Left hindlimb (tissue), 1 donor: ENCODE data around the gene PRKAR1A.
"Not testable (repeated sequence)": the region's sequence is repeated elsewhere in the genome, so short reads cannot be mapped to it uniquely, and the experiment has no call there.

Experiments
- DNase-seq: peaks from one replicate; pipeline ENCODE4 v3.0.0-alpha.2; 2018

Gene PRKAR1A

DNA sequence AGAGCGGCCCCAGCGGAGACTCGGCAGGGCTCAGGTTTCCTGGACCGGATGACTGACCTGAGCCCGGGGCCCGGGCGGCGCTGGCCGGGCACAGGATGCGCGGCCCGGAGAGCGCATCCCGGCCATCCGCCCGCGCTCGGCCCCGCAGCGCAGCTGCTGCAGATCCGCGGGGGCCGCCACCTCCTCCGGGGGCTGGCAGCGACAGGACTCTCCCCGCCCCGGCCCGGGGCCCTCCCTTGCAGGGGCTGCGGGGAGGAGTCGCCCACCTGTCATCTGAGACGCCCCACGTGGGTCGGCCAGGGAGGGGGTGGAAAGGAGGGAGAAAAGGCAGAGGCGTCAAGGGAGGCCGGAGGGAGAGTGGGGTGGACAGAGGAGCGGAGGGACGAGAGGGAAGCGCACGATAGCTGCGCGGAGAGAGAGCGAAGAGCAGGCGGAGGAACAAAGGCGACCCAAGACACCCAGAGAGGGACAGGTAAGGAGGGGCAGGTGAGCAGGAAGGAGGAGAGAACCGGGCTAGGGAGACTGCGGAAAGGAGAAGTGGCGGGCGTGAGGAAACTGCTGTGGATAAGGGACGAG lies 471 bp upstream of the PRKAR1A start:
- DNase-seq, result peak; percentile 93

DNA sequence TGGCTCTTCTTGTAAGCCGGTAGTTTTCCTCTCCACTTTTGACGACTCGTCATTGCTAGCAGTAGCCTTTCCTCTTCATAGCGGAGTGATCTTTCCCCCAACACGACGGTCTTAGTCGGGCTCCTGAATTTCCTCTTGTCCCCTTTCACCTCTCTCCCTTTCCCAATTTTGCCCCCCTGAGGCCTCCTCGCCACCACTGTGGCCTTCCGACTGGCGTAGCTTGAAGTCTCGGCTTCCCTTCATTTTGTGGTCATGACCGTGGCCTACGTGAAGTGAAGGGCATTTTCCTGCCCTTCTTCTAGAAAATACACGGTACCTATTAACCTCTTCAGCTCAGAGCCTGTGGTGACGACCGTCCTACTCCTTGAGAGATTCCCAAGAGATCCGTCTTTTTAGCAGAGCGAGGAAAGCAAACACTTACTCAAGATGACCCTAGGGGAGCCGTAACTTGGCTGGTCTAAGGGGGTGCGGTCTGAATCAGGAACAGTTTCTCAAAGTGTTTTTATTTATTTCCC lies 787 bp downstream of the PRKAR1A start:
- peak; percentile 66 for DNase-seq

DNA sequence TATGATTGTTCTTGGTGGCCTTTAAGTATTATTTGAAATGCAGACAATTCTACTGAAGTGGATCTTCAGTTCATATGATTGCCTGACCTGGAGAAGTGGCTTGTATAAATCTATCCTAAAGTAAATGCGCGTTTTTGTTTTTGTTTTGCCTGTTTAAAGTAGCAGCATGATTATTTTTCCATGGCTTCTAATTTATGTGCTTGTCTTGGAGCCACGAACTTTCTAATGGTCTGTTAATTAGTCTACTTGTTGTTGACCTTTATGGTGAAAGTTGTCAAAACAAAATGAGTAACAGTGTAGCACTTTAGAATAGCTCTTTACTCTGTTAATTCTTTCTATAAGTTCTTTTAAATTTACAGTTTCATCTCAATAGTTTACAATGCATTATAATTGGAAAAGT lies 1.7 kb downstream of the PRKAR1A start:
- DNase-seq, result no peak

DNA sequence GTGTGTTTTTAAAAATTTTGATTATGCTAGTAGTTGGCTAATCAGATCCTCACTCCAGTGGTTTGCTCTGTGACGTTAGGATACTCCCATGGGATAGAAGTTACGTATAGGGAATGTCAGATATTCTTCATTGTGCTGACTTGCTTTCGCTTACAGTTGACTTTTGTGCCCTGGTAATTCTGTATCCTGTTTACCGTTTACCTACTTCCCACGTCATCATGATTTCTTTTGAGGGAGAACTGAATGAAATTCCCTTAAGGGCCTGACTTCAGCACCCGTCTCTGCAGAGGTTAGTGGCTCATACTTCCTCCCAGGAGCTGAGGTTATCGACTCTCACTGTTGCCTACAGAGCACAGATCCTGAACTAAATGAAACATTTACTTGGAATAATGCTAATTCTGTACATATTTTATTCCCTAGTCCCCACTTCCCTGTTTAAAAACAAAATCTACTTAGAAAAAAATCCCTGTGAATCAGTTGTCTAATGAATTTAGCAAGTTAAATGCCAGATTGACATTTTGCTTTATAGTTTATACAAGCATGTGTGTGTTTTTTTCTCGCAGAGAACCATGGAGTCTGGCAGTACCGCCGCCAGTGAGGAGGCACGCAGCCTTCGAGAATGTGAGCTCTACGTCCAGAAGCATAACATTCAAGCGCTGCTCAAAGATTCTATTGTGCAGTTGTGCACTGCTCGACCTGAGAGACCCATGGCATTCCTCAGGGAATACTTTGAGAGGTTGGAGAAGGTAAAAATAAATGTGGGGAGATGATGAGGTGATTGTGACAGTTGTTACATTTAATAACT lies 2.8 kb downstream of the PRKAR1A start:
- DNase-seq, result no peak

DNA sequence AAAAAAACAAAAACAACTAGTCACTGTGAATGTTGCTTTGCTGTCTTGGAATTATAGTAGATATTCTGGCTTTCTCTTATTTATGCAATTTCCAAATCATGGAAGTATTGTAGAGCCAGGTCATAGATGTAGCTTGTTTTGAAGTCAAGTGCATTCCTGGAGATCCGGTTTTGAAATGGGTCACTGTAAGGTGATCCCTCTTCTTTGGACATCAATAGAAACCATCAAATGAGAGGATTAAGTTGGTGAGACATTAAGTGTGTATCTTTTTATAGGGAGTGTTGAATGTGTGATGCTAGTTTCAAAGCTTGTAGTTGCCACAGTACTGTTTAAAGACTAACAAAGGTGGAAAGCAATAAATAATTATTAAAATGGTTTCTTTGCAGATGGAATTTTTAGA lies 4.5 kb downstream of the PRKAR1A start:
- DNase-seq, result no peak

DNA sequence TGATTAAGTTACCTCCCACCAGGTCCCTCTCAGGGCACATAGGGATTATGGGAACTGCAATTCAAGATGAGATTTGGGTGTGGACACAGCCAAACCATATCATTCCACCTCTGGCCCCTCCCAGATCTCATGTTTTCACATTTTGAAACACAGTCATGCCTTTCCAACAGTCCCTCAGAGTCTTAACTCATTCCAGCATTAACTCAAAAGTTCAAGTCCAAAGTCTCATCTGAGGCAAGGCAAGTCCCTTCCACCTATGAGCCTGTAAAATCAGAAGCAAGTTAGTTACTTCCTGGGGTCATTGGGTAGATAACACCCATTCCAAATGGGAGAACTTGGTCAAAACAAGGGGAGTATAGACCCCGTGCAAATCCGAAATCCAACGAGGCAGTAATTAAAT lies 5.4 kb downstream of the PRKAR1A start:
- not testable (repeated sequence) for DNase-seq

DNA sequence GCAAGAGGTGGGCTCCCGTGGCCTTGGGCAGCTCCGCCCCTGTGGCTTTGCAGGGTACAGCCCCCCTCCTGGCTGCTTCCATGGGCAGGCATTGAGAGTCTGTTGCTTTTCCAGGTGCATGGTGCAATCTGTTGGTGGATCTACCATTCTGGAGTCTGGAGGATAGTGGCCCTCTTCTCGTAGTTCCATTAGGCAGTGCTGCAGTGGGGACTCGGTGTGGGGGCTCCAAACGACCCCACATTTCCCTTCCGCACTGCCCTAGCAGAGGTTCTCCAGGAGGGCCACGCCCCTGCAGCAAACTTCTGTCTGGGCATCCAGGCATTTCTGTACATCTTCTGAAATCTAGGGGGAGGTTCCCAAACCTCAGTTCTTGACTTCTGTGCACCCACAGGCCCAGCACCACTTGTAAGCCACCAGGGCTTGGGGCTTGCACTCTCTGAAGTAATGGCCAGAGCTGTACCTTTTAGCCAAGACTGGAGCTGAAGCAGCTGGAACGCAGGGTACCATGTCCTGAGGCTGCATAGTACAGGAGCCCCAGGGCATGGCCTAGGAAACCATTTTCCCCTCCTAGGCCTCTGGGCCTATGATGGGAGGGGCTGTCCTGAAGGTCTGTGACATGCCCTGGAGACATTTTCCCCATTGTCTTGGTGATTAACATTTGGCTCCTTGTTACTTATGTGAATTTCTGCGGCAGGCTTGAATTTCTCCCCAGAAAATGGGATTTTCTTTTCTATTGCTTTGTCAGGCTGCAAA lies 6.0 kb downstream of the PRKAR1A start:
- no peak for DNase-seq

DNA sequence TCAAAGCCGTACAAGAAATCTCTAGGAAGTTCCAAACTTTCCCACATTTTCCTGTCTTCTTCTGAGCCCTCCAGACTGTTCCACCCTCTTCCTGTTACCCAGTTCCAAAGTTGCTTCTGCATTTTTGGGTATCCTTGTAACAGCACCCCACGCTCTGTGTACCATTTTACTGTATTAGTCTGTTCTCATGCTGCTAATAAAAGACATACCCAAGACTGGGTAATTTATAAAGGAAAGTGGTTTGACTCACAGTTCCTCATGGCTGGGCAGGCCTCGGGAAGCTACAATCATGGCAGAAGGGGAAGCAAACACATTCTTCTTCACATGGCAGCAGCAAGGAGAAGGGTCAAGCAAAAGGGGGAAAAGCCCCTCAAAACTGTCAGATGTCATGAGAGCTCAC lies 6.8 kb downstream of the PRKAR1A start:
- not testable (repeated sequence) for DNase-seq

DNA sequence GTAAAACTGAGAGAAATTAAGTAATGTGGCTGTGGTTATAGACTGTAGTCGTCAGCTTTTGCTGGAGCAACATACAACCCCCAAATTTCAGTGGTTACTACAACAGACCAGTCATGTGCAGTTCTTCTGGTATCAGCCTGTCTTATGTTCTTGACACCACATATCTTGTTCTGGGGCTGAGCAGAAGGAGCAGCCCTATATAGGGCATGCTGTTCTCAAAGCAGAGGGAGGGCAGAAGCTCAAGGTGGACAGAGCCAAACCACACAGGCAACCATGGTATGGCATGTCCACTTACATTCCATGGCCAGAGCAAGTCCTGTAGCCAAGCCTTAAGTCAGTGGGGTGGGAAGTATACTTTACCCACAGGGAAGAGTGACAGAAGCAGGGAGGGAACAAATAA lies 7.7 kb downstream of the PRKAR1A start:
- no peak for DNase-seq

DNA sequence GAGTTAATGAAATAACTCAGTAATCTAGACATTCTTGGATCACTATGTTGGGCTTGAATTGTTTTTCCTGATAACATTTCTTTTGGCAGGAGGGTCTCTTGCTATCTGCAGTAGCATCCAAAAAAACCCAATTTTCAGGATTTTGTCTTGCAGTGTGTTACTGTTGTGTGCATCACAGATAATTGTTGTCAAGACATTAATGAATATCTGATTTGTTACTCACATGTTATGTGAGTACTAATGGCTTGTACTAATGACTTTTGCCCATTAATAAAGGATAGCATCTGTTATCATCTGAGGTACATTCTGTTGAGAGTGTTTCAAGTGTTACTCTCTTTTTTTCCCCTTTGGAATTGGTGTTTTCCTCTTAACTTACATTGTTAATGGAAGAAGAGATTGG lies 10.0 kb downstream of the PRKAR1A start:
- DNase-seq, result no peak

DNA sequence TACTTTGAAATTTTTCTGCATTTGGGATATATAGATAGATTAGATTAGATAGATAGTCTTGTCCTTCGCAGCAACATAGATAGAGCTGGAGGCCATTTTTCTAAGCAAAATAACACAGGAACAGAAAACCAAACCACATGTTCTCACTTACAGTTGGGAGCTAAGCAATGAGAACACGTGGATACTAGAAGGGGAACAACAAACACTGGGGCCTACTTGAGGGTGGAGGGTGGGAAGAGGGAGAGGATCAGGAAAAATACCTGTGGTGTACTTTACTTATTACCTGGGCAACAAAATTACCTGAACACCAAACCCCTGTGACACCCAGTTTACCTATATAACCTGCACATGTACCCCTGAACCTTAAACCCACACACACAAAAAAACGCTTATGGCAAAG lies 14.3 kb downstream of the PRKAR1A start:
- no peak for DNase-seq

DNA sequence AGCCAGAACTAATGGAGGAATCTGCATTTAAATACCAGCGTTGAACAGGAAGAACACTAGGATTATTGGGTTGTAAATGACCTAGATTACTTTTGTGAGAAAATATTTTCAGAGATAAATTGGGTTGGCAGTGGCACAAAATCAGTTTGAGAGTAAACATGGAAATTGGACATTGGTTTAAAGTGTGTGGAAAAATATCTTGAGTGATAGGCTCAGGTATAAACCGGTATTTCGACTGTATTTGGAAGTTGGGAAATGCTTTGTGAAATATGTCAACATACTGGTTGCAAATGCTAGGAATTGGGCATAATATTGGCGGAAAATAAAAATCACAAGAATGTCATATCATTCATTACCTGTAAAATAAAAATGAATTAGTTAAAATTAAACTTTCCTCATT lies 15.1 kb downstream of the PRKAR1A start:
- no peak for DNase-seq

DNA sequence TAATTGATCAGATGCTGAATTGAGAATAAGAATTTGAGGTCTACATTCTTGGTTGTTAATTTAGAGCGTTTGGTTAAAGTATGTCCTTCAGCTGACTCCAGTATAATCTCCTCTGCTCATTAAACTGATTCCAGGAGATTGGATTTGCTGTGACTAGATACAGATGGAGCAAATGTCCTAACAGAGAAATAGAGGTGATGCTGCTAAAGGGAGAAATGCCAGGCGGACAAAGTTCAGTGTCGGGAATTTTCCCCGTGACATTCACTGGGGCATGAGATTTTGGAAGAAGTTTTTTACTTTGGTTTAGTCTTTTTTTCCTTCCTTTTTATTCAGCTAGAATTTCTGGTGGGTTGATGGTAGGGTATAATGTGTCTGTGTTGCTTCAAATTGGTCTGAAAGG lies 19.0 kb downstream of the PRKAR1A start:
- no peak for DNase-seq

DNA sequence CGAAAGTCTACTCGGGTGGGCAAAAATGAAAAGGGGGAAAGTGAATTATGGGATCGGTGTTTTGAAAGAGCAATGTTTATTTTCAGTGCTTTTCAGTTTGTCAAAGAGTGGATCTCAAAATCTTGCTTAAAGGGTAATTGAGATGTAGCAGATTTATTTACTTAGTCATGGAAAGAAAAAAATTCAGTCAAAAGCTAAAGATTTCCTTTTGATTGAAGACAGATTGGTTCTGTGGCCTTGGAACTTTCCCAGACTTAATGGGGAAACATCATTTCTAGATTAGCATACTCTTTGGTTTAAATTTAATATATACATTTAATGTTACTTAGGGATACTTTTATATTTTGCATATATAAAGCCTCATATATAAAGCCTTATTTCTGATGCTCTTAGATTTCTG lies 20.6 kb downstream of the PRKAR1A start:
- DNase-seq, result no peak

DNA sequence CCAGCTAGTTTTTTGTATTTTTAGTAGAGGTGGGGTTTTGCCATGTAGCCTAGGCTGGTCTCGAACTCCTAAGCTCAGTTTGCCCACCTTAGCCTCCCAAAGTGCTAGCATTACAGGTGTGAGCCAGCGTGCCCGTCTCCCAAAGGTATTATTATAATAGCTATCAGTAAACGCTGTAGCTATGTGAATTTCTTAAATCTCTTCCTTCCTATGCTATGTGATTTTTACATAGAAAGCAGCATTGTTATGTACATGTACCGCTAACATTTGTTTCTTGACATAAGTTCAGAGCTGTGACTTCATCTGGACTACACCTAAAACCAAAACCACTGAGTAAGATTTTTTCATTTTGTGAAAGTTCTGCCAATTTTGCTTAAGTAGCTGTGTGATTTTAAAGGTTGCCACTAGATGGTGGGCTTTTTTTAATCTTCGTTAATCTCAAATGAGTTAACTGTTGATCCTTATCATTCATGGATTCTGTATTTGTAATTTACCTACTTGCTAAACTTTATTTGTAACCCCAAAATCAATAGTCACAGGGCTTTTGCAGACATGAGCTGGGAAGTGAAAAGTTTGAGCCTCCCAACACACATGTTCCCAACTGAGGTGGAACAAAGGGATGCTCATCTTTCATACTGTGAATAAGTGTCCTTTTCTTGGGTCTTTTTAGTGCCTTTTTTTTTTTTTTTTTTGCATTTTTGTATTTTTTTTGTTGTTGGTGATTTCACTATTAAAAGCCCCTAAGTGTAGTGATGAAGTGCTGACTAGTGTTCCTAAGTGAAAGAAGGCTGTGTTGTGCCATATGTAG lies 21.9 kb downstream of the PRKAR1A start:
- no peak for DNase-seq

DNA sequence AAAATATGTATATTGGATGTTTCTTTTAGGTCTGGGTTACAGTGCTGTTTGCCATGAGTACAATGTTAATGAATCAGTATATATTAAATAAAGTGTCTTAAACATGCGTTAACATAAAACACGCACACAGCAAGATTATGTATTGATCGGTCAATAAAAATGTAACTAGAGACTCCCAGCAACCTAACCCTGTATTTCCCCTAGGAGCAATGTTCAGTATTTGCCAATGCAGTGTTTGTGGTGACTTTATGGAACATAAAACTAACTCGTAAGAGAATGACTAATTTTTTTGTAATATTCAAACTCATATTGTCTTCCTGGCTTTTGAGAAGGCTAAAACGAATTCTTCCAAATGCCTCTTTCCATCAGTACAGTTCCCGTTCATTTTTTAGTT lies 22.5 kb downstream of the PRKAR1A start:
- no peak for DNase-seq

DNA sequence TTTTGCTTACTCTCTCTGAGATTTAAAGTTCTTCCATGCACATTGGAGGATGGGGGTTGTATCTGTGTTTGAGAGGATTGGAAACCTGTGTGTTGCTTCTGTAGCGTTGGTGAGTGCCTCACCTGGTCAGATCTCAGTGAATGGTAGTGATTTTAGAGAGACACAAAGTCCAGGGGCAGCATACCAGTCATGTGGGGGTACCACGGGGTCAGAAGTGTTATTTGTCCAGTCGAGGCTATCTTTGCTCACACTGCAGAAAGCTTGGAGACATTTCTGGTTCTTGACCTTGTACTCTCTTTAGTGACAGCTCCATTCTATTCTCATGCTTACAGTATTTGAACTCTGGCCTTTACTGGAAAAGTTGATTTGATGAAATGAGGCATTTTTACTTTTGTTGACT lies 23.7 kb downstream of the PRKAR1A start:
- DNase-seq, result no peak

DNA sequence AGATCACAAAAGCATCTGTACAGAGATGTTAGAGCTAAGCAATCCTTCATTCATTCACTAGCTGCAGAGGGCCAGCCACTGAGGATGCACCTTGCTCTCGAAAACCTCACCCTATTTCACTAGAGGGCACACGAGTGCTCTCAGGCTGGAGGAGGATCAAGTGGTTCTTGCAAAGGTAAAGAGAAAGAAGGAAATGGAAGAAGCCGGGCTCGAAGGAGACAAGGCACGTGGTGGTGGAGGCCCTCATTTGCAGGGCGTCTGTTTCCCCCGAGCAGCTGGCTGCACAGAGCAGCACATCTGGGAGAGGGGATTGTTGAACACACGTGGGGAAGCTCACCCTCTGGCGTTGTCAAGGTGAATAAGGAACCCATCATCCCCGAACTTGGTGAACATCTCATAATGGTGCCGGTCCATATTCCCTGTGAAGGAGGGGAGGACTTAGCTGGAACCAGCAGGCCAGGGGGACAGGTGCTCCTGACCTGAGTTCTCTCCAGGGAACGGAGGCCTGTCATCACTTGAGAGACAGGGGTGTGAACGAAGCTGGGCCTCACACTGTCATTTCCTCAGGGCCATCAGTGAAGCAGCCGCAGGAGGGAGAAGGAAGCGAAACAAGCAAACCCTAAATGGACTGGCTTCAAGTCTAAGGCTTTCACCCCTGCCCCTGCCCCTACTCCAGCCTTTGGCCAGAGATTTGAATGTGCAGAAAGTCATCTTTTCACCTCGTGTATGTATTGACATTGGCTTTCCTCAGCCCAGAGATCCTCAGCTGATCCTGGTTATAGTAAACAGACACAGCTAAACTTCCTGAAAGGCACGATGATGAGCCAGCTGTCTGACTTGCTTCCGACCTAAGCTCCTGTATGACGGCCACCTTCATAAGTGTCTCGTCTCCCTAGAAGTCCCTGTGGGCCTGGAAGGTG lies 27.6 kb downstream of the PRKAR1A start:
- DNase-seq, result no peak

DNA sequence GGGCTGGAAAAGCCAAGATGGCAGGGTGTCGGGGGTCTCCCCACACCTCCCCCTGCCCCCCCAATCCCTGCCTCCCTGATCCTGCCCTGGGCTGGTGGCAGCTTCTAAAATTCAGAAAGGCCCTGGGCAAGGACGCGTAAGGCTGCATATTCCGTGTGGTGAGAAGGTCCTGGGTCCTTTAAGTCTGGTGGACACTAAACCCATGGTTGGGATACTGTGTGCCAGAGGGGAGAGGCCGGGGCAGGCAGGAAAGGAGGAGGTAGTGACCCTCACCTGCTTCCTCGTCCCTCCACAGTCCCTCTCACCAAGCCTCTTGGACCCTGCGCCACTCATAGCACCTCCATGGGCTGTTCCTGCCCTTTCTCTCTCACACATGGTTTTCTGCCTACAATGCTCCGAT lies 28.8 kb downstream of the PRKAR1A start:
- DNase-seq, result no peak

DNA sequence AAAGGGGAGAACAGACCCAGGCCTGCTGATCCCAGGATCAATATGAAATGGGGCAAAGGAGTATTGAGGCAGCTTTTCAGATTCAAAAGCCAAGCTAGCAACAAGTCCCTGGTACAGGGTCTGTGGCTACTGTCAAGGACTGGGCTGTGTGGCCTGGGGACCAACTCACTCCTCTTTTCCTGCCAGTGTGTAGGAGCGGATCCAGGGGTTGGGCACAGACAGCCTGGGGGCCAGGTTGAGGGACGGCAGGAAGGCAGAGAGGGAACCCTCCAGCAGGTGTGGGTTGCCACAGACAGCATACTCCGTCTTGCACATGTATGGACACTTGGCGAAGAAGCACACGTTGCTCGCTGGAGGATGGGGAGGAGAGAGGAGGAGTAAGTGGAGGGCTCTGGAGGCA lies 29.6 kb downstream of the PRKAR1A start:
- no peak for DNase-seq

DNA sequence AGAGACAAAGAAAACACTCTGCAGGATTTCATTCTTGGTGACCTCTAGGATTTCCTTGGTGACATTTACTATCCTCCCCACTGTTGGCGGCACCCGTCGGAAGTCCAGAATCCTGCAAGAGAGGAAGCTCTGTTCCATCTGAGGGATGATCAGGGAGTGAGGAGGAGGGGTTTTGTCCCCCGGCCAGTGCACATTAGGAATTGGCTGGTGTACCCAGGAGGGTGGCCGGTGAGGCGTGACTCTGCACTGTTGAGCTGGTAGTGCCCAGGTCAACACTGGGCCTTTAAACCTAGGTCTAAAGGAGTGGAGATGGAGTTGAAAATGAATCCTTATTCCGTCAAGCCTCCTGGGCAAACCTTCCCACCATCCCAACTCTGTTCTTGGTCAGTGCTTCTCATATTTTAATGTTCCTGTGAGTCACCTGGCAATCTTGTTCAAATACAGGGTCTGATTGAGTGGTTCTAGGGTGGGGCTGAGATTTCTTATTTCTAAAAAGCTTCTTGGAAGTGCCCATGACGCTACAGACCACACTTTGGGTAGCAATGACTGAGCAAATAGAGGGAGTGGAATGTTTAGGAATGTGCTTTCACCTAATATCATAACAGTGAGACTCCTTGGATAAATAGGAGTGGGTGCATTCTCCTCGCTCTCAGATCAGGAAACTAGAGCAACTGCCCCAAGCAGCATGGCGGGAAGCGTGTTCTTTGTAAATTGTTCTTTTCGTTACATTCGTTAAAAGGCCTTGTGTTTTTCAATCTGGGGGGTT lies 30.7 kb downstream of the PRKAR1A start:
- no peak for DNase-seq
